GM13977 (cell line): ENCODE data around the gene TCTA.

Experiments
- DNase-seq: peaks from one replicate; pipeline ENCODE4 v3.0.0; 2012; ENCODE audit warnings: low spot score
- CTCF ChIP-seq: IDR thresholded peaks from 2 replicates; pipeline ENCODE4 v1.5.1; 2012; ENCODE audit warnings: mild to moderate bottlenecking, control low read depth; ENCODE audit not compliant: insufficient read depth; ENCODE audit errors: extremely low read depth, missing control alignments
- in situ Hi-C: fragments of 300-500 bp; cut with MboI; formaldehyde crosslinking; loops from one replicate; pipeline ENCODE4 v1.12.0; 2022; ENCODE audit warnings: low sequenced_read_pairs, low pct_unique_long_range_greater_than_20kb, mixed read lengths, inconsistent platforms; ENCODE audit not compliant: unreplicated experiment

TCTA gene

GRCh38 chr3:49410066-49410845, 2.0 kb upstream of the TCTA start:
- in situ Hi-C loops = no loop called here
- no peak for DNase-seq
- no peak for TF ChIP-seq CTCF

- in situ Hi-C loops = no loop called here
- TF ChIP-seq CTCF = no peak
- DNase-seq = no peak
Measured at GRCh38 chr3:49410846-49411534, 1.2 kb upstream of the TCTA start.

- no peak for DNase-seq
- TF ChIP-seq CTCF = no peak
- in situ Hi-C loops = no loop called here
Measured at GRCh38 chr3:49411535-49411967, 672 bp upstream of the TCTA start.

GRCh38 chr3:49412632-49413337, 562 bp downstream of the TCTA start:
- no peak for TF ChIP-seq CTCF
- in situ Hi-C loops = no loop called here

GRCh38 chr3:49413338-49413734, 1.1 kb downstream of the TCTA start:
- DNase-seq = no peak
- in situ Hi-C loops = no loop called here
- no peak for TF ChIP-seq CTCF

More at GRCh38 chr3:49412632-49413337, 562 bp downstream of the TCTA start:
- DNase-seq = no peak

- TF ChIP-seq CTCF = no peak
- in situ Hi-C loops = no loop called here
- DNase-seq = no peak
Measured at GRCh38 chr3:49414753-49415152, 2.5 kb downstream of the TCTA start.
